Thyroid gland (tissue), 4 donors: ENCODE results near the gene MAD1L1.

Source experiments
- CTCF ChIP-seq, 6 experiments: fragments of 200-600 bp in 3 of 6; fragments of 450-650 bp in 3 of 6; sonication (generic) in 3 of 6; IDR thresholded peaks; one replicate each; pipeline ENCODE4 v1.5.1; 2016 to 2019; ENCODE audit warnings: antibody characterized with exemption in 6 of 6, mild to moderate bottlenecking in 2 of 6, inconsistent platforms in 1 of 6, moderate library complexity in 1 of 6
- POLR2A ChIP-seq, 2 donors: fragments of 450-650 bp; IDR thresholded peaks; one replicate each; pipeline ENCODE4 v1.6.1; 2017; ENCODE audit warnings: antibody characterized with exemption in 2 of 2, mild to moderate bottlenecking in 2 of 2, moderate library complexity in 1 of 2

- TF ChIP-seq CTCF (IDR thresholded peaks at IDR 0.05) (no peak), POLR2A (IDR thresholded peaks at IDR 0.05) (no peak)
These were observed 210.7 kb downstream of the MAD1L1 start for GRCh38 chr7:2022021-2022409.
